SK-N-SH (cell line): ENCODE measurements around the gene LILRA6. TPM values are rescaled to one million over a fixed set of nuclear protein-coding genes. Genes with fewer than 3 reads are reported as not detected.

Experiments used
- CTCF ChIA-PET: fragments of 300-600, 350-600 bp; formaldehyde crosslinking; extraction: SDS; loops from one replicate; lab custom pipeline; 2021; lab: Yijun Ruan, JAX
- POLR2A ChIA-PET: fragments of 350-600 bp; sonication (Branson Sonifier 250); formaldehyde crosslinking; extraction: SDS; loops from one replicate; lab custom pipeline; 2020; ENCODE audit warnings: antibody characterized with exemption, inconsistent platforms; lab: Yijun Ruan, JAX
- DNase-seq: peaks from one replicate; pipeline ENCODE4 v3.0.0; 2012
- H2AFZ ChIP-seq: fragments of 200-600 bp; sonication (generic); 2 replicates; pipeline ENCODE4 v1.8.1; 2016; ENCODE audit warnings: antibody characterized with exemption, mild to moderate bottlenecking, low read depth
- H3F3A ChIP-seq: fragments of 200-600 bp; sonication (generic); replicated peaks from 2 replicates; pipeline ENCODE3; 2016; ENCODE audit warnings: antibody characterized with exemption, mild to moderate bottlenecking; ENCODE audit not compliant: insufficient read depth
- H3K27ac ChIP-seq, 2 experiments: fragments of 200-500 bp in 1 of 2; fragments of 200-600 bp in 1 of 2; sonication (Bioruptor generic) in 1 of 2; sonication (generic), shearing (Covaris generic) in 1 of 2; 2 replicates each; pipeline versions ENCODE4 v1.5.1 to v1.6.1; 2014 to 2016; ENCODE audit warnings: low read depth in 2 of 2, inconsistent platforms in 1 of 2, low read length in 1 of 2, mild to moderate bottlenecking in 1 of 2, mixed read lengths in 1 of 2
- H3K27me3 ChIP-seq: fragments of 200-600 bp; sonication (generic), shearing (Covaris generic); 2 replicates; pipeline ENCODE4 v1.6.1; 2016; ENCODE audit warnings: mixed run types; ENCODE audit not compliant: insufficient read depth
- H3K36me3 ChIP-seq, 2 experiments: fragments of 200-500 bp in 1 of 2; fragments of 200-600 bp in 1 of 2; sonication (Bioruptor generic) in 1 of 2; sonication (generic) in 1 of 2; replicated peaks in 1 of 2; 2 replicates each; pipeline versions ENCODE3 to v1.5.1; 2014 to 2016; ENCODE audit warnings: low read length in 1 of 2, mild to moderate bottlenecking in 1 of 2; ENCODE audit not compliant: insufficient read depth in 2 of 2, control insufficient read depth in 1 of 2
- H3K4me1 ChIP-seq, 2 experiments: fragments of 200-500 bp in 1 of 2; fragments of 200-600 bp in 1 of 2; sonication (Bioruptor generic) in 1 of 2; sonication (generic), shearing (Covaris generic) in 1 of 2; 2 replicates each; pipeline versions ENCODE4 v1.5.1 to v1.6.1; 2014 to 2016; ENCODE audit warnings: low read depth in 1 of 2, low read length in 1 of 2, mixed run types in 1 of 2; ENCODE audit not compliant: insufficient read depth in 2 of 2, control insufficient read depth in 1 of 2
- H3K4me2 ChIP-seq: fragments of 200-600 bp; sonication (generic), shearing (Covaris generic); 2 replicates; pipeline ENCODE4 v1.6.1; 2017; ENCODE audit warnings: mixed run types
- H3K4me3 ChIP-seq, 2 experiments: fragments of 200-500 bp in 1 of 2; fragments of 200-600 bp in 1 of 2; sonication (Bioruptor generic) in 1 of 2; sonication (generic), shearing (Covaris generic) in 1 of 2; 2 replicates each; pipeline versions ENCODE4 v1.5.1 to v1.8.1; 2014 to 2016; ENCODE audit warnings: low read depth in 2 of 2, inconsistent platforms in 1 of 2, low read length in 1 of 2, mild to moderate bottlenecking in 1 of 2, mixed read lengths in 1 of 2, moderate library complexity in 1 of 2
- H3K79me2 ChIP-seq: fragments of 200-600 bp; sonication (generic); 2 replicates; pipeline ENCODE4 v1.8.1; 2017; ENCODE audit warnings: mild to moderate bottlenecking; ENCODE audit not compliant: insufficient read depth
- H3K9ac ChIP-seq: fragments of 200-600 bp; sonication (generic); 2 replicates; pipeline ENCODE4 v1.6.1; 2017; ENCODE audit warnings: mixed run types
- H3K9me2 ChIP-seq: fragments of 200-600 bp; sonication (generic); 2 replicates; pipeline ENCODE4 v1.6.1; 2017; ENCODE audit warnings: mixed run types
- H3K9me3 ChIP-seq: fragments of 200-600 bp; sonication (generic); 2 replicates; pipeline ENCODE4 v1.6.1; 2017; ENCODE audit warnings: mixed run types, mild to moderate bottlenecking, moderate library complexity
- H4K20me1 ChIP-seq: fragments of 200-600 bp; sonication (generic); 2 replicates; pipeline ENCODE4 v1.6.1; 2017; ENCODE audit warnings: mild to moderate bottlenecking, mixed run types; ENCODE audit not compliant: insufficient read depth
- EZH2phosphoT487 ChIP-seq: fragments of 200-600 bp; sonication (generic); IDR thresholded peaks from 2 replicates; pipeline ENCODE4 v1.6.1; 2017; ENCODE audit warnings: low read depth, mixed run types, mild to moderate bottlenecking, antibody characterized with exemption, moderate library complexity, borderline replicate concordance
- FOSL2 ChIP-seq: IDR thresholded peaks from 2 replicates; pipeline ENCODE4 v1.4.0; 2012; ENCODE audit warnings: low read depth, mild to moderate bottlenecking, moderate library complexity, borderline replicate concordance
- GATA2 ChIP-seq: sonication (generic); formaldehyde crosslinking; IDR thresholded peaks from 2 replicates; pipeline ENCODE4 v1.5.0; 2020; ENCODE audit warnings: mild to moderate bottlenecking, missing genetic modification reagents
- JUND ChIP-seq: IDR thresholded peaks from 2 replicates; pipeline ENCODE4 v1.4.0; 2012
- MXI1 ChIP-seq: IDR thresholded peaks from 2 replicates; pipeline ENCODE4 v1.6.1; 2012; ENCODE audit warnings: mild to moderate bottlenecking, low read depth, low read length, improper control_type of control experiment
- NRF1 ChIP-seq: IDR thresholded peaks from 2 replicates; pipeline ENCODE4 v1.6.1; 2012; ENCODE audit warnings: low read depth, mild to moderate bottlenecking, low read length
- RAD21 ChIP-seq: IDR thresholded peaks from 2 replicates; pipeline ENCODE4 v1.6.1; 2012; ENCODE audit warnings: mild to moderate bottlenecking, low read length
- RXRA ChIP-seq: IDR thresholded peaks from 2 replicates; pipeline ENCODE4 v1.4.0; 2012; ENCODE audit warnings: low read depth, mild to moderate bottlenecking, borderline replicate concordance
- SMC3 ChIP-seq: IDR thresholded peaks from 2 replicates; pipeline ENCODE4 v1.6.1; 2012; ENCODE audit warnings: low read depth, low read length, improper control_type of control experiment
- TCF12 ChIP-seq: IDR thresholded peaks from 2 replicates; pipeline ENCODE4 v1.4.0; 2012
- TEAD4 ChIP-seq: IDR thresholded peaks from 2 replicates; pipeline ENCODE4 v1.4.0; 2012; ENCODE audit warnings: mild to moderate bottlenecking, borderline replicate concordance; ENCODE audit not compliant: insufficient read depth
- YY1 ChIP-seq: IDR thresholded peaks from 2 replicates; pipeline ENCODE4 v1.4.0; 2012; ENCODE audit warnings: low read depth, mild to moderate bottlenecking
- WGBS: methylation state at CpG from one replicate; pipeline ENCODE4 v1.1.6; 2017; ENCODE audit warnings: low lambda C conversion rate; 5-methylcytosine and 5-hydroxymethylcytosine counted together
- polyA plus RNA-seq, 3 experiments: library from polyadenylated mRNA; depleted of rRNA; stranded (reverse); fragments of >200 nt; gene quantifications; 2 replicates each; pipeline ENCODE4 v1.2.3, GENCODE V29; 2012
- TF ChIP-seq, protein P1 (sequence below): IDR thresholded peaks from 2 replicates; pipeline ENCODE4 v1.4.0; 2012; ENCODE audit warnings: low read depth, borderline replicate concordance
- TF ChIP-seq, protein P2 (sequence below): fragments of 150-350 bp; IDR thresholded peaks from 2 replicates; pipeline ENCODE4 v1.6.1; 2016; ENCODE audit warnings: mild to moderate bottlenecking, low read depth, low read length
- TF ChIP-seq, protein P3 (sequence below): IDR thresholded peaks from 2 replicates; pipeline ENCODE4 v1.6.1; 2012; ENCODE audit warnings: mild to moderate bottlenecking, low read depth, low read length, moderate library complexity
- TF ChIP-seq, protein P4 (sequence below): IDR thresholded peaks from 2 replicates; pipeline ENCODE4 v1.4.0; 2012; ENCODE audit warnings: low read depth, borderline replicate concordance

The LILRA6 gene
- polyA plus RNA-seq, 1 of the 3 experiments (the other 2 are of a cell fraction), result not detected

- Histone ChIP-seq H4K20me1 (no peaks in the 10 kb centered on the region), H3K9me2 (no peaks in the 10 kb centered on the region), H3K36me3 (no peaks in the 10 kb centered on the region), H2AFZ (no peak overlapping the region), H3F3A (peaks cover 4% of the 10 kb centered on the region), H3K4me1 (no peaks in the 10 kb centered on the region), H3K79me2 (no peaks in the 10 kb centered on the region), H3K4me2 (no peak overlapping the region), H3K27ac (no peak overlapping the region), H3K27me3 (peaks cover 82% of the 10 kb centered on the region), H3K9me3 (no peaks in the 10 kb centered on the region), H3K9ac (no peak overlapping the region), H3K4me3 (no peak overlapping the region)
- POLR2A ChIA-PET, result no interaction called here
- CTCF ChIA-PET, result interaction anchor here (0.9 to 1.2 kb wide), 2 partner anchors 14 to 21 kb away, joined by 3 to 4 read pairs; no protein-coding TSS in a partner anchor
- TF ChIP-seq, protein P1, sequence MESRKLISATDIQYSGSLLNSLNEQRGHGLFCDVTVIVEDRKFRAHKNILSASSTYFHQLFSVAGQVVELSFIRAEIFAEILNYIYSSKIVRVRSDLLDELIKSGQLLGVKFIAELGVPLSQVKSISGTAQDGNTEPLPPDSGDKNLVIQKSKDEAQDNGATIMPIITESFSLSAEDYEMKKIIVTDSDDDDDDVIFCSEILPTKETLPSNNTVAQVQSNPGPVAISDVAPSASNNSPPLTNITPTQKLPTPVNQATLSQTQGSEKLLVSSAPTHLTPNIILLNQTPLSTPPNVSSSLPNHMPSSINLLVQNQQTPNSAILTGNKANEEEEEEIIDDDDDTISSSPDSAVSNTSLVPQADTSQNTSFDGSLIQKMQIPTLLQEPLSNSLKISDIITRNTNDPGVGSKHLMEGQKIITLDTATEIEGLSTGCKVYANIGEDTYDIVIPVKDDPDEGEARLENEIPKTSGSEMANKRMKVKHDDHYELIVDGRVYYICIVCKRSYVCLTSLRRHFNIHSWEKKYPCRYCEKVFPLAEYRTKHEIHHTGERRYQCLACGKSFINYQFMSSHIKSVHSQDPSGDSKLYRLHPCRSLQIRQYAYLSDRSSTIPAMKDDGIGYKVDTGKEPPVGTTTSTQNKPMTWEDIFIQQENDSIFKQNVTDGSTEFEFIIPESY, result no peak
- TF ChIP-seq, protein P2, sequence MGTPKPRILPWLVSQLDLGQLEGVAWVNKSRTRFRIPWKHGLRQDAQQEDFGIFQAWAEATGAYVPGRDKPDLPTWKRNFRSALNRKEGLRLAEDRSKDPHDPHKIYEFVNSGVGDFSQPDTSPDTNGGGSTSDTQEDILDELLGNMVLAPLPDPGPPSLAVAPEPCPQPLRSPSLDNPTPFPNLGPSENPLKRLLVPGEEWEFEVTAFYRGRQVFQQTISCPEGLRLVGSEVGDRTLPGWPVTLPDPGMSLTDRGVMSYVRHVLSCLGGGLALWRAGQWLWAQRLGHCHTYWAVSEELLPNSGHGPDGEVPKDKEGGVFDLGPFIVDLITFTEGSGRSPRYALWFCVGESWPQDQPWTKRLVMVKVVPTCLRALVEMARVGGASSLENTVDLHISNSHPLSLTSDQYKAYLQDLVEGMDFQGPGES, result no peak
- TF ChIP-seq EZH2phosphoT487 (no peak), TCF12 (no peak), RAD21 (no peak), RXRA (no peak), JUND (no peak), GATA2 (CRISPR knock-in tag) (no peak), TEAD4 (no peak), YY1 (no peak), NRF1 (no peak), FOSL2 (no peak), SMC3 (no peak), MXI1 (no peak)
- TF ChIP-seq, protein P3, sequence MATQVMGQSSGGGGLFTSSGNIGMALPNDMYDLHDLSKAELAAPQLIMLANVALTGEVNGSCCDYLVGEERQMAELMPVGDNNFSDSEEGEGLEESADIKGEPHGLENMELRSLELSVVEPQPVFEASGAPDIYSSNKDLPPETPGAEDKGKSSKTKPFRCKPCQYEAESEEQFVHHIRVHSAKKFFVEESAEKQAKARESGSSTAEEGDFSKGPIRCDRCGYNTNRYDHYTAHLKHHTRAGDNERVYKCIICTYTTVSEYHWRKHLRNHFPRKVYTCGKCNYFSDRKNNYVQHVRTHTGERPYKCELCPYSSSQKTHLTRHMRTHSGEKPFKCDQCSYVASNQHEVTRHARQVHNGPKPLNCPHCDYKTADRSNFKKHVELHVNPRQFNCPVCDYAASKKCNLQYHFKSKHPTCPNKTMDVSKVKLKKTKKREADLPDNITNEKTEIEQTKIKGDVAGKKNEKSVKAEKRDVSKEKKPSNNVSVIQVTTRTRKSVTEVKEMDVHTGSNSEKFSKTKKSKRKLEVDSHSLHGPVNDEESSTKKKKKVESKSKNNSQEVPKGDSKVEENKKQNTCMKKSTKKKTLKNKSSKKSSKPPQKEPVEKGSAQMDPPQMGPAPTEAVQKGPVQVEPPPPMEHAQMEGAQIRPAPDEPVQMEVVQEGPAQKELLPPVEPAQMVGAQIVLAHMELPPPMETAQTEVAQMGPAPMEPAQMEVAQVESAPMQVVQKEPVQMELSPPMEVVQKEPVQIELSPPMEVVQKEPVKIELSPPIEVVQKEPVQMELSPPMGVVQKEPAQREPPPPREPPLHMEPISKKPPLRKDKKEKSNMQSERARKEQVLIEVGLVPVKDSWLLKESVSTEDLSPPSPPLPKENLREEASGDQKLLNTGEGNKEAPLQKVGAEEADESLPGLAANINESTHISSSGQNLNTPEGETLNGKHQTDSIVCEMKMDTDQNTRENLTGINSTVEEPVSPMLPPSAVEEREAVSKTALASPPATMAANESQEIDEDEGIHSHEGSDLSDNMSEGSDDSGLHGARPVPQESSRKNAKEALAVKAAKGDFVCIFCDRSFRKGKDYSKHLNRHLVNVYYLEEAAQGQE, result no peak
- TF ChIP-seq, protein P4, sequence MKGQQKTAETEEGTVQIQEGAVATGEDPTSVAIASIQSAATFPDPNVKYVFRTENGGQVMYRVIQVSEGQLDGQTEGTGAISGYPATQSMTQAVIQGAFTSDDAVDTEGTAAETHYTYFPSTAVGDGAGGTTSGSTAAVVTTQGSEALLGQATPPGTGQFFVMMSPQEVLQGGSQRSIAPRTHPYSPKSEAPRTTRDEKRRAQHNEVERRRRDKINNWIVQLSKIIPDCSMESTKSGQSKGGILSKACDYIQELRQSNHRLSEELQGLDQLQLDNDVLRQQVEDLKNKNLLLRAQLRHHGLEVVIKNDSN, result no peak
- DNase-seq, result no peak
- 13% methylated on average over 10 of the region's 11 CpGs for WGBS
Measured at GRCh38 chr19:54252845-54253244, 10.3 kb upstream of the LILRA6 start.
